HepG2 (cell line): Measurements from ENCODE around the gene STK31. TPM values are rescaled to one million over a fixed set of nuclear protein-coding genes. Genes with fewer than 3 reads are reported as not detected.

ENCODE experiments used
- ATAC-seq: fragments of 200-7000 bp; cut with Tn5 transposase; 3 replicates; pipeline ENCODE4 v1.9.1; 2020; ENCODE audit warnings: mild to moderate bottlenecking, moderate library complexity
- BruUV-seq: library from RNA; stranded (reverse); fragments of 400-500 nt; replicated peaks from 2 replicates; lab custom pipeline; 2021; lab: Mats Ljungman, UMichigan
- CTCF ChIA-PET: fragments of 300-600 bp; formaldehyde crosslinking; extraction: SDS; loops from one replicate; lab custom pipeline; 2021; ENCODE audit warnings: low total read pairs, inconsistent platforms, low intra/inter-chr PET ratio; lab: Yijun Ruan, JAX
- POLR2A ChIA-PET: fragments of 350-600 bp; sonication (Branson Sonifier 250); formaldehyde crosslinking; loops from one replicate; lab custom pipeline; 2020; ENCODE audit warnings: antibody characterized with exemption, inconsistent platforms; lab: Yijun Ruan, JAX
- DNase-seq: peaks from one replicate; pipeline ENCODE4 v3.0.0-alpha.2; 2015; ENCODE audit warnings: low spot score
- FAIRE-seq: peaks from 3 replicates; lab custom pipeline; 2011; peaks lifted over from hg19 to GRCh38; lab: Jason Lieb, UNC
- H2AFZ ChIP-seq: one replicate; pipeline ENCODE4 v1.6.1; 2011; ENCODE audit warnings: low read length, inconsistent platforms
- H3K27ac ChIP-seq: fragments of 300-600 bp; 3 replicates; pipeline ENCODE4 v1.8.0; 2011; ENCODE audit warnings: mixed run types, mild to moderate bottlenecking, mixed read lengths, low read length, inconsistent platforms; ENCODE audit not compliant: insufficient read depth; ENCODE audit errors: extremely low read length
- H3K27me3 ChIP-seq, 2 experiments: fragments of 200-600 bp in 1 of 2; 2 replicates in 1 of 2; 3 replicates in 1 of 2; pipeline versions ENCODE4 v1.6.0 to v1.8.0; 2011; ENCODE audit warnings: low read length in 2 of 2, mild to moderate bottlenecking in 2 of 2, moderate library complexity in 2 of 2, inconsistent platforms in 1 of 2; ENCODE audit not compliant: insufficient read depth in 2 of 2, control insufficient read depth in 1 of 2
- H3K36me3 ChIP-seq, 2 experiments: fragments of 200-600 bp in 1 of 2; replicated peaks in 1 of 2; 2 replicates in 1 of 2; 3 replicates in 1 of 2; pipeline versions ENCODE4 v1.5.1 to v1.8.0; 2011; ENCODE audit warnings: low read length in 2 of 2, inconsistent platforms in 1 of 2; ENCODE audit not compliant: insufficient read depth in 2 of 2, control insufficient read depth in 1 of 2
- H3K4me1 ChIP-seq: 2 replicates; pipeline ENCODE4 v1.5.1; 2012; ENCODE audit warnings: low read length, inconsistent platforms; ENCODE audit not compliant: insufficient read depth
- H3K4me2 ChIP-seq: 2 replicates; pipeline ENCODE4 v1.6.0; 2011; ENCODE audit warnings: low read depth, low read length, inconsistent platforms
- H3K4me3 ChIP-seq, 3 experiments: fragments of 200-600 bp in 1 of 3; sonication (generic), shearing (Covaris generic) in 1 of 3; replicated peaks in 1 of 3; 2 replicates each; pipeline ENCODE4 v1.5.1; 2011 to 2016; ENCODE audit warnings: low read length in 3 of 3, inconsistent platforms in 2 of 3, low read depth in 2 of 3, mild to moderate bottlenecking in 2 of 3, control low read depth in 1 of 3, mixed read lengths in 1 of 3; ENCODE audit not compliant: insufficient read depth in 1 of 3
- H3K79me2 ChIP-seq: one replicate; pipeline ENCODE4 v1.6.1; 2011; ENCODE audit warnings: low read length, inconsistent platforms; ENCODE audit not compliant: insufficient read depth
- H3K9ac ChIP-seq: 2 replicates; pipeline ENCODE4 v1.6.0; 2011; ENCODE audit warnings: mild to moderate bottlenecking, low read depth, low read length, inconsistent platforms; ENCODE audit not compliant: insufficient read depth
- H3K9me3 ChIP-seq: 2 replicates; pipeline ENCODE4 v1.5.1; 2012; ENCODE audit warnings: mild to moderate bottlenecking, low read length
- H4K20me1 ChIP-seq: 2 replicates; pipeline ENCODE4 v1.6.0; 2011; ENCODE audit warnings: inconsistent platforms, mild to moderate bottlenecking, low read length, moderate library complexity; ENCODE audit not compliant: insufficient read depth
- FOSL2 ChIP-seq: sonication (generic); formaldehyde crosslinking; IDR thresholded peaks from 2 replicates; pipeline ENCODE4 v1.4.0; 2020; ENCODE audit warnings: missing genetic modification reagents
- ZNF124 ChIP-seq: sonication (generic); formaldehyde crosslinking; IDR thresholded peaks from 2 replicates; pipeline ENCODE4 v1.4.0; 2020; ENCODE audit warnings: missing genetic modification reagents
- WGBS: methylation state at CpG from one replicate; pipeline ENCODE4 v1.1.6; 2017; ENCODE audit warnings: low lambda C conversion rate; 5-methylcytosine and 5-hydroxymethylcytosine counted together
- in situ Hi-C: cut with HindIII; loops from 2 replicates; pipeline ENCODE4 v1.10.0; 2017; ENCODE audit warnings: low pct_unique_long_range_greater_than_20kb; ENCODE audit not compliant: extremely low pct_ligation_motif_present
- intact Hi-C: fragments of 100-400 bp; cut with micrococcal nuclease; formaldehyde crosslinking; loops from one replicate; pipeline ENCODE4 v1.10.0; 2022; ENCODE audit not compliant: unreplicated experiment
- polyA plus RNA-seq, 8 experiments: library from polyadenylated mRNA; depleted of rRNA in 3 of 8; stranded (reverse) in 7 of 8; unstranded in 1 of 8; fragments of >200 nt; fragmentation: Illumina TruSeq in 4 of 8; extraction: Trizol in 4 of 8; gene quantifications; 2 replicates each; pipeline versions ENCODE4 v1.2.1 to v1.2.3, GENCODE V29; 2011 to 2016; ENCODE audit warnings: low read depth in 4 of 8, missing spikeins in 1 of 8, mixed read lengths in 1 of 8; ENCODE audit not compliant: insufficient read depth in 1 of 8
- total RNA-seq, 5 experiments: library from RNA; depleted of rRNA; stranded (reverse); fragments of >200 nt; fragmentation: Illumina TruSeq; extraction: Trizol; gene quantifications; 2 replicates each; pipeline ENCODE4 v1.2.3, GENCODE V29; 2016; ENCODE audit warnings: low read depth in 1 of 5
- TF ChIP-seq, protein P1 (sequence below): sonication (generic); formaldehyde crosslinking; IDR thresholded peaks from 2 replicates; pipeline ENCODE4 v1.5.0; 2020; ENCODE audit warnings: mild to moderate bottlenecking, missing genetic modification reagents, moderate library complexity
- TF ChIP-seq, protein P2 (sequence below): sonication (generic); formaldehyde crosslinking; IDR thresholded peaks from 2 replicates; pipeline ENCODE4 v1.5.0; 2020; ENCODE audit warnings: mild to moderate bottlenecking, missing genetic modification reagents

STK31 gene
- total and polyA plus RNA-seq, 2 of the 13 experiments (the other 11 are each of a cell fraction or from before 2014, with no cell fraction given) = not detected

DNA sequence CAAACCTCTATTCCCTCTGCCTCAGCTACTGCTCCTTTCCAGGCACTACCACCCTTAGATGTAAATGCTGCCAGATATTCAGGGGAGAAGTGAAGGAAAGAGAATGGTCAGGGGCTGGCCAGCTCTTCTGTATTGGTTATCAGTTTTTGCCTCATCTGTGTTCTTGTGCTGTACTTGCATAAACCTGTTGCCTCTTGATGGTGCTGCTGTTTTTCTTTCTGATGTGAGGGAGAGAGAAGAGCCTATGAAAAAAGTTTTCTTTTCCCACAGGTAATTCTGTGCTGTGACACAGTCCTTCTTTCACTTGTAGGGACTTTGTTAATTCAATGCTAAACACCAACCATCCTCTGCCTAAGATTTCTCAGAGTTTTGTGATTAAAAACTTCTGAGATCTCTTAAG is 57.5 kb downstream of the STK31 start:
- CTCF ChIA-PET = no interaction called here
- TF ChIP-seq, protein P1, sequence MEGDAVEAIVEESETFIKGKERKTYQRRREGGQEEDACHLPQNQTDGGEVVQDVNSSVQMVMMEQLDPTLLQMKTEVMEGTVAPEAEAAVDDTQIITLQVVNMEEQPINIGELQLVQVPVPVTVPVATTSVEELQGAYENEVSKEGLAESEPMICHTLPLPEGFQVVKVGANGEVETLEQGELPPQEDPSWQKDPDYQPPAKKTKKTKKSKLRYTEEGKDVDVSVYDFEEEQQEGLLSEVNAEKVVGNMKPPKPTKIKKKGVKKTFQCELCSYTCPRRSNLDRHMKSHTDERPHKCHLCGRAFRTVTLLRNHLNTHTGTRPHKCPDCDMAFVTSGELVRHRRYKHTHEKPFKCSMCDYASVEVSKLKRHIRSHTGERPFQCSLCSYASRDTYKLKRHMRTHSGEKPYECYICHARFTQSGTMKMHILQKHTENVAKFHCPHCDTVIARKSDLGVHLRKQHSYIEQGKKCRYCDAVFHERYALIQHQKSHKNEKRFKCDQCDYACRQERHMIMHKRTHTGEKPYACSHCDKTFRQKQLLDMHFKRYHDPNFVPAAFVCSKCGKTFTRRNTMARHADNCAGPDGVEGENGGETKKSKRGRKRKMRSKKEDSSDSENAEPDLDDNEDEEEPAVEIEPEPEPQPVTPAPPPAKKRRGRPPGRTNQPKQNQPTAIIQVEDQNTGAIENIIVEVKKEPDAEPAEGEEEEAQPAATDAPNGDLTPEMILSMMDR (CRISPR knock-in tag) = peak; percentile 12; the same call in 1 of the 2 replicates
- no peak for TF ChIP-seq ZNF124 (CRISPR knock-in tag)
- no peak for DNase-seq
- H4K20me1 ChIP-seq = no peaks in the 10 kb centered on the region
- H3K9me3 ChIP-seq = no peaks in the 10 kb centered on the region
- H3K4me1 ChIP-seq = no peaks in the 10 kb centered on the region
- BruUV-seq = no TSS peak
- no peak overlapping the region for H3K27ac ChIP-seq
- no peak for ATAC-seq
- H3K4me3 ChIP-seq = no peak overlapping the region
- POLR2A ChIA-PET = no interaction called here
- FAIRE-seq = no peak
- no peak overlapping the region for H3K4me2 ChIP-seq
- H3K79me2 ChIP-seq = no peaks in the 10 kb centered on the region
- no peaks in the 10 kb centered on the region for H3K27me3 ChIP-seq
- no peak overlapping the region for H3K9ac ChIP-seq
- H3K36me3 ChIP-seq = no peaks in the 10 kb centered on the region
- in situ Hi-C loops = no loop called here
- no peak overlapping the region for H2AFZ ChIP-seq
- intact Hi-C loops = no loop called here

DNA sequence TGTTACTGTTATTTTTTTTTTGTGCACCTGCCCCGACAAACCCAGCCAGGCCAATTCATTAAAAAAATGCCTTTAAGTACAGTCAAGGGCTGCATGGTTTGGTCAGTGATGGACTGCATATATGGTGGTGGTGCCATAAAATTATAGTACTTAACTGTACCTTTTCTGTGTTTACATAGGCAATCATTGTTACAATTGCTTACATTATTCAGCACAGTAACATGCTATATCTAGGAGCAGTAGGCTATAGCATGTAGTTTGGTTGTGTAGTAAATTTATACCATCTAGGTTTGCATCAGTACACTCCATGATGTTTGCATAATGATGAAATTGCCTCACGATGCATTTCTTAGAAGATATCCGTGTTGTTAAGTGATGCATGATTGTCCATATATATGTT is 58.0 kb downstream of the STK31 start:
- intact Hi-C loops = no loop called here
- Histone ChIP-seq H2AFZ (no peak overlapping the region), H3K9ac (no peak overlapping the region), H3K9me3 (no peaks in the 10 kb centered on the region), H3K79me2 (no peaks in the 10 kb centered on the region), H3K36me3 (no peaks in the 10 kb centered on the region), H3K27me3 (no peaks in the 10 kb centered on the region), H3K4me1 (no peaks in the 10 kb centered on the region), H3K4me3 (no peak overlapping the region), H4K20me1 (no peaks in the 10 kb centered on the region), H3K27ac (no peak overlapping the region), H3K4me2 (no peak overlapping the region)
- ChIA-PET CTCF (no interaction called here), POLR2A (no interaction called here)
- ATAC-seq (no peak), FAIRE-seq (no peak), DNase-seq (no peak)
- 20% methylated on average over 3 of the region's 3 CpGs for WGBS
- no TSS peak for BruUV-seq
- no peak for TF ChIP-seq FOSL2 (CRISPR knock-in tag)
- TF ChIP-seq, protein P2, sequence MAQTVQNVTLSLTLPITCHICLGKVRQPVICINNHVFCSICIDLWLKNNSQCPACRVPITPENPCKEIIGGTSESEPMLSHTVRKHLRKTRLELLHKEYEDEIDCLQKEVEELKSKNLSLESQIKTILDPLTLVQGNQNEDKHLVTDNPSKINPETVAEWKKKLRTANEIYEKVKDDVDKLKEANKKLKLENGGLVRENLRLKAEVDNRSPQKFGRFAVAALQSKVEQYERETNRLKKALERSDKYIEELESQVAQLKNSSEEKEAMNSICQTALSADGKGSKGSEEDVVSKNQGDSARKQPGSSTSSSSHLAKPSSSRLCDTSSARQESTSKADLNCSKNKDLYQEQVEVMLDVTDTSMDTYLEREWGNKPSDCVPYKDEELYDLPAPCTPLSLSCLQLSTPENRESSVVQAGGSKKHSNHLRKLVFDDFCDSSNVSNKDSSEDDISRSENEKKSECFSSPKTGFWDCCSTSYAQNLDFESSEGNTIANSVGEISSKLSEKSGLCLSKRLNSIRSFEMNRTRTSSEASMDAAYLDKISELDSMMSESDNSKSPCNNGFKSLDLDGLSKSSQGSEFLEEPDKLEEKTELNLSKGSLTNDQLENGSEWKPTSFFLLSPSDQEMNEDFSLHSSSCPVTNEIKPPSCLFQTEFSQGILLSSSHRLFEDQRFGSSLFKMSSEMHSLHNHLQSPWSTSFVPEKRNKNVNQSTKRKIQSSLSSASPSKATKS (CRISPR knock-in tag) = no peak
- in situ Hi-C loops = no loop called here
